ENCODE measurements around the gene HOXA7.

GRCh38 chr7:27123007-27123476 lies 33.4 kb downstream of the HOXA7 start:
- TF ChIP-seq POLR2A (IDR thresholded peaks at IDR 0.05) = no peak
- TF ChIP-seq CTCF (IDR thresholded peaks at IDR 0.05) = no peak

Measured in ovary (tissue), 3 donors.